Measurements from ENCODE around the gene NCAM1. TPM values are rescaled to one million over a fixed set of nuclear protein-coding genes. Genes with fewer than 3 reads are reported as not detected.

Gene NCAM1
- total RNA-seq, 4 donors from 2014 or later, result 94.8 to 195 (median 150) TPM

DNA sequence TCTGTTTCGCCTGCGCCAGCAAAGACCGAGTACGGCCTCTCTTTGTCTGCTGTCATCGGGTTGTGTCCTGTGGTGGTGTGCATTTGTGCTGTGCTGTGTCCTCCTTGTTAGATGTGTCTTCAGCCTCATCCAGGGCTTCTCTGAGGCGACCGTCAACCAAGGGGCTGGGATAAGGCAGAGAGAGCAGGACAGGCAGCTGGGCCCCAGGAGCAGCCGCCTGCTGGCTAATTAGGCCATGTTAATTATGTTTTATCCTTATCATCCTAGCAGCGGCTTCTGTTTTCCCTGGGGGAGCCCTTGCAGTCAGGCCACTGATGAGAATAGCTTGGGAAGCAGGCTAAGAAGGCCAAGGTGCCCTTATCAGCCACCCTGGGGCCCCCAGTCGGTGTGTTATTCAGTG lies 312.5 kb downstream of the NCAM1 start:
- Histone ChIP-seq H3K9me3 (no peaks in the 10 kb centered on the region), H3K4me1 (no peaks in the 10 kb centered on the region), H3K36me3 (peaks cover 7 to 16% of the 10 kb centered on the region in 2 donors), H3K27ac (no peak overlapping the region), H3K27me3 (no peaks in the 10 kb centered on the region), H3K4me3 (replicated peaks in 1 of 3) (no peak overlapping the region)
- no peak for TF ChIP-seq POLR2A (IDR thresholded peaks at IDR 0.05)
- TF ChIP-seq, protein P1, sequence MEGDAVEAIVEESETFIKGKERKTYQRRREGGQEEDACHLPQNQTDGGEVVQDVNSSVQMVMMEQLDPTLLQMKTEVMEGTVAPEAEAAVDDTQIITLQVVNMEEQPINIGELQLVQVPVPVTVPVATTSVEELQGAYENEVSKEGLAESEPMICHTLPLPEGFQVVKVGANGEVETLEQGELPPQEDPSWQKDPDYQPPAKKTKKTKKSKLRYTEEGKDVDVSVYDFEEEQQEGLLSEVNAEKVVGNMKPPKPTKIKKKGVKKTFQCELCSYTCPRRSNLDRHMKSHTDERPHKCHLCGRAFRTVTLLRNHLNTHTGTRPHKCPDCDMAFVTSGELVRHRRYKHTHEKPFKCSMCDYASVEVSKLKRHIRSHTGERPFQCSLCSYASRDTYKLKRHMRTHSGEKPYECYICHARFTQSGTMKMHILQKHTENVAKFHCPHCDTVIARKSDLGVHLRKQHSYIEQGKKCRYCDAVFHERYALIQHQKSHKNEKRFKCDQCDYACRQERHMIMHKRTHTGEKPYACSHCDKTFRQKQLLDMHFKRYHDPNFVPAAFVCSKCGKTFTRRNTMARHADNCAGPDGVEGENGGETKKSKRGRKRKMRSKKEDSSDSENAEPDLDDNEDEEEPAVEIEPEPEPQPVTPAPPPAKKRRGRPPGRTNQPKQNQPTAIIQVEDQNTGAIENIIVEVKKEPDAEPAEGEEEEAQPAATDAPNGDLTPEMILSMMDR (IDR thresholded peaks at IDR 0.05), result no peak
- no peak for DNase-seq
- intact Hi-C loops (cut with DNase I), result no loop called here
- WGBS, 2 donors, result 92 to 93% methylated on average over 10 of the region's 10 CpGs

DNA sequence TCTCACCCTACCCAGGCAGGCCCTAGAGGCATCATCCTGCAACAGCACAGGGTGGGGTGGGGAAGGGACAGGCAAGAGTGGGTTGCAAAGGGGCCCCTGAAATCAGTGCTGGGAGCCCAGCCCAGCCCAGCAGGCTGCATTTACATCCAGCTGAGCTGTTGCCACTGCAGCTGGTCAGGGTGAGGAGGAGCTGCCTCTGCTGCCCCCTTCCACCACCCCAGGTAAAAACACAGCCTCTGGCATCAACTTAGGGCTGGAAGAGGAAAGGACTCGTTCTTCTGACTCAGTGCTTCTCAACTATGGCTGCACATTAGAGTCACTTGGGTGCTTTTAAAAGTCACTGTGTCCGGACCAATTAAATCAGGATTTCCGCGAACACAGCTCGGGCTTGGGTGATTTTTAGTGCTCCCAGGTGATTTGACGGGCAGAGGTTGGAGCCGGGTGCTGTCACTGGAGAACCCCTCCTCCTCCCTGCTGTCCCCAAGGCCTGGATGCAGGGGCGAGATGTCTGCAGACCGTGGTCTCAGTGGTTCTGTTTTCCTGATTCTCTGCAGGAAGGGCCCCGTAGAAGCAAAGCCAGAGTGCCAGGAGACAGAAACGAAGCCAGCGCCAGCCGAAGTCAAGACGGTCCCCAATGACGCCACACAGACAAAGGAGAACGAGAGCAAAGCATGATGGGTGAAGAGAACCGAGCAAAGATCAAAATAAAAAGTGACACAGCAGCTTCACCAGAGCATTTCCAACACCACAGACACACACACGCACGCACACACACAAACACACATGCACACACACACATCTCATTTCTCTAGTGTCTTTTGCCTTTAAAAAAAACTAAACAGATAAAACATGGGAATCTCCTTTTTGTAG lies 313.7 kb downstream of the NCAM1 start:
- no peaks in the 10 kb centered on the region for H3K4me1 ChIP-seq
- no peaks in the 10 kb centered on the region for H3K9me3 ChIP-seq
- H3K27me3 ChIP-seq, result no peaks in the 10 kb centered on the region
- H3K27ac ChIP-seq, result no peak overlapping the region
- no peak for TF ChIP-seq POLR2A (IDR thresholded peaks at IDR 0.05)
- TF ChIP-seq, protein P1 (IDR thresholded peaks at IDR 0.05), result no peak
- peaks cover 7 to 16% of the 10 kb centered on the region in 2 donors for H3K36me3 ChIP-seq
- no peak for DNase-seq
- intact Hi-C loops (cut with DNase I), result no loop called here
- no peak overlapping the region for H3K4me3 ChIP-seq (replicated peaks in 1 of 3)
- WGBS, 2 donors, result 91 to 92% methylated on average over 19 of the region's 19 CpGs

GRCh38 chr11:113275602-113276001 lies 314.4 kb downstream of the NCAM1 start:
- no peak for DNase-seq
- no peaks in the 10 kb centered on the region for H3K4me1 ChIP-seq
- TF ChIP-seq, protein P1 (IDR thresholded peaks at IDR 0.05), result no peak
- no peak for TF ChIP-seq POLR2A (IDR thresholded peaks at IDR 0.05)

GRCh38 chr11:113276466-113276865 lies 315.2 kb downstream of the NCAM1 start:
- H3K9me3 ChIP-seq, result no peaks in the 10 kb centered on the region
- intact Hi-C loops (cut with DNase I), result no loop called here

More at GRCh38 chr11:113275602-113276001, 314.4 kb downstream of the NCAM1 start:
- no peak overlapping the region for H3K27ac ChIP-seq
- WGBS, 2 donors, result 85 to 91% methylated on average over 7 of the region's 7 CpGs
- intact Hi-C loops (cut with DNase I), result no loop called here
- no peaks in the 10 kb centered on the region for H3K27me3 ChIP-seq
- H3K36me3 ChIP-seq, result peaks cover 7 to 10% of the 10 kb centered on the region in 2 donors
- H3K4me3 ChIP-seq (replicated peaks in 1 of 3), result no peak overlapping the region
- H3K9me3 ChIP-seq, result no peaks in the 10 kb centered on the region

More at GRCh38 chr11:113276466-113276865, 315.2 kb downstream of the NCAM1 start:
- no peak for TF ChIP-seq POLR2A (IDR thresholded peaks at IDR 0.05)
- TF ChIP-seq, protein P1 (IDR thresholded peaks at IDR 0.05), result no peak
- WGBS, 2 donors, result 83 to 85% methylated on average over 2 of the region's 2 CpGs
- H3K4me3 ChIP-seq (replicated peaks in 1 of 3), result no peak overlapping the region
- peaks cover 7 to 9% of the 10 kb centered on the region in 2 donors for H3K36me3 ChIP-seq
- H3K27ac ChIP-seq, result no peak overlapping the region
- H3K27me3 ChIP-seq, result no peaks in the 10 kb centered on the region
- no peaks in the 10 kb centered on the region for H3K4me1 ChIP-seq
- no peak for DNase-seq

Measured in thyroid gland (tissue), 4 donors.